GM13976 (cell line): ENCODE results near the gene TMEM156.

Source experiments
- DNase-seq: peaks from one replicate; pipeline ENCODE4 v3.0.0; 2012; ENCODE audit warnings: low spot score
- CTCF ChIP-seq: IDR thresholded peaks from 2 replicates; pipeline ENCODE4 v1.5.1; 2012; ENCODE audit warnings: borderline replicate concordance, mild to moderate bottlenecking; ENCODE audit not compliant: insufficient read depth; ENCODE audit errors: extremely low read depth, missing control alignments, control extremely low read depth
- in situ Hi-C: fragments of 300-500 bp; cut with MboI; formaldehyde crosslinking; loops from one replicate; pipeline ENCODE4 v1.12.0; 2022; ENCODE audit warnings: low sequenced_read_pairs, mixed read lengths, inconsistent platforms; ENCODE audit not compliant: unreplicated experiment

Gene TMEM156

GRCh38 chr4:39032218-39033085 is at the start of gene TMEM156:
TSS of gene TMEM156 (minus strand) at chr4:39032409. CDS start at chr4:39032313, 96 bp downstream.
- DNase-seq: peak; percentile 56
- in situ Hi-C loops: no loop called here
- TF ChIP-seq CTCF: no peak

- in situ Hi-C loops: no loop called here
- no peak for DNase-seq
- TF ChIP-seq CTCF: no peak
These were observed 46.6 kb upstream of the TMEM156 start for GRCh38 chr4:39078829-39079228.

GRCh38 chr4:39068907-39069306 is 36.7 kb upstream of the TMEM156 start:
- in situ Hi-C loops: no loop called here
- no peak for TF ChIP-seq CTCF
- DNase-seq: no peak

- no peak for TF ChIP-seq CTCF
- no peak for DNase-seq
- in situ Hi-C loops: no loop called here
These were observed 35.2 kb upstream of the TMEM156 start for GRCh38 chr4:39067451-39067850.

- no peak for DNase-seq
- no peak for TF ChIP-seq CTCF
- in situ Hi-C loops: no loop called here
These were observed 34.8 kb upstream of the TMEM156 start for GRCh38 chr4:39067031-39067430.

GRCh38 chr4:39066371-39066770 is 34.2 kb upstream of the TMEM156 start:
- DNase-seq: no peak
- in situ Hi-C loops: no loop called here
- no peak for TF ChIP-seq CTCF
